ENCODE results near the gene TNN. TPM values are rescaled to one million over a fixed set of nuclear protein-coding genes. Genes with fewer than 3 reads are reported as not detected.

TNN gene
- total RNA-seq, 1 experiment from 2014 or later = not detected

DNA sequence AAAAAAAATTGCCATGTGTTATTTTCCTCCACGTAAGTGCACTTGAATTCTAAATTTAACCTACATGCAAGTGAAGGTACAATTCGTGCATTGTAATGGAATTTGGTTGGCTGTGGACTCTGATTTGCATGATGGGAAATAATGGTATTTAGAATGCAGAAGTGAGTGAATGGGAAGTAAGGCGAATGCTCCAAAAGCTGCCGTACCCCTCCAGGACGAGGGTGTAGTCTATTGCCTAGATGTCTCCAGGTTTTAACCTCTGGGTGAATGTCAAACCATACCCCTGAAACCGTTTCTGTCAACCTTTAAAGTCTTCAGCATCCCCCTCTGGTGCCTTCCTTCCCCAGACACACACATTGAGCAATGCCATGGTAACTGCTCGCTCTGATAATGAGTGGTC is 80.4 kb downstream of the TNN start:
- no TSS peak for BruUV-seq (replicated peaks)
- Mint-ChIP-seq H3K4me1 (ENCODE audit: low read depth, unreplicated experiment) (no peaks in the 10 kb centered on the region), H3K4me3 (ENCODE audit: unreplicated experiment) (no peak overlapping the region), H3K36me3 (ENCODE audit: insufficient read depth, unreplicated experiment) (no peaks in the 10 kb centered on the region), H3K27ac (ENCODE audit: unreplicated experiment) (no peak overlapping the region), H3K27me3 (ENCODE audit: insufficient read depth, unreplicated experiment) (no peaks in the 10 kb centered on the region), H3K9me3 (ENCODE audit: unreplicated experiment) (no peaks in the 10 kb centered on the region)
- ChIA-PET POLR2A (no interaction called here), CTCF (no interaction called here)
- Histone ChIP-seq H3K4me3 (ENCODE audit: low read depth, low read length) (no peak overlapping the region), H3K4me1 (peaks cover 8% of the 10 kb centered on the region; the same call in 1 of the 2 replicates), H3K9me3 (no peaks in the 10 kb centered on the region), H3K27me3 (replicated peaks; ENCODE audit: control insufficient read depth, insufficient read depth, low read length) (no peaks in the 10 kb centered on the region), H3K36me3 (ENCODE audit: control insufficient read depth, insufficient read depth, low read length) (no peaks in the 10 kb centered on the region)
- no peak for TF ChIP-seq CTCF (IDR thresholded peaks at IDR 0.05; ENCODE audit: insufficient read depth in 1 of 2, low read depth in 1 of 2, low read length in 1 of 2, severe bottlenecking in 1 of 2, unreplicated experiment in 1 of 2)
- intact Hi-C loops (cut with micrococcal nuclease; ENCODE audit: unreplicated experiment) = no loop called here
- no peak for DNase-seq

GRCh38 chr1:175150596-175151319 is 83.1 kb downstream of the TNN start:
- H3K9me3 ChIP-seq = no peaks in the 10 kb centered on the region
- H3K27me3 Mint-ChIP-seq (ENCODE audit: insufficient read depth, unreplicated experiment) = peaks cover 6% of the 10 kb centered on the region
- no peaks in the 10 kb centered on the region for H3K27me3 ChIP-seq (replicated peaks; ENCODE audit: control insufficient read depth, insufficient read depth, low read length)
- BruUV-seq (replicated peaks) = no TSS peak
- no peak overlapping the region for H3K4me3 ChIP-seq (ENCODE audit: low read depth, low read length)
- no peak for TF ChIP-seq CTCF (IDR thresholded peaks at IDR 0.05; ENCODE audit: insufficient read depth in 1 of 2, low read depth in 1 of 2, low read length in 1 of 2, severe bottlenecking in 1 of 2, unreplicated experiment in 1 of 2)
- no peaks in the 10 kb centered on the region for H3K36me3 ChIP-seq (ENCODE audit: control insufficient read depth, insufficient read depth, low read length)
- ChIA-PET POLR2A (no interaction called here), CTCF (interaction anchor here (0.5 to 2.0 kb wide), 8 partner anchors 10 to 593 kb away, joined by 3 to 18 read pairs (median 5); partner anchors contain the start of gene TNR)
- no peak overlapping the region for H3K4me3 Mint-ChIP-seq (ENCODE audit: unreplicated experiment)
- H3K36me3 Mint-ChIP-seq (ENCODE audit: insufficient read depth, unreplicated experiment) = no peaks in the 10 kb centered on the region
- peaks cover 8% of the 10 kb centered on the region for H3K4me1 Mint-ChIP-seq (ENCODE audit: low read depth, unreplicated experiment)
- no peak for DNase-seq
- peaks cover 8% of the 10 kb centered on the region for H3K4me1 ChIP-seq
- intact Hi-C loops (cut with micrococcal nuclease; ENCODE audit: unreplicated experiment) = loop anchor here (5.0 kb wide), 4 partner anchors 222 to 1317 kb away; no protein-coding TSS in a partner anchor
- H3K27ac Mint-ChIP-seq (ENCODE audit: unreplicated experiment) = no peak overlapping the region
- no peaks in the 10 kb centered on the region for H3K9me3 Mint-ChIP-seq (ENCODE audit: unreplicated experiment)

GRCh38 chr1:175152006-175152652 is 84.5 kb downstream of the TNN start:
- H3K4me3 Mint-ChIP-seq (ENCODE audit: unreplicated experiment) = no peak overlapping the region
- Histone ChIP-seq H3K9me3 (no peaks in the 10 kb centered on the region), H3K27me3 (replicated peaks; ENCODE audit: control insufficient read depth, insufficient read depth, low read length) (no peaks in the 10 kb centered on the region), H3K36me3 (ENCODE audit: control insufficient read depth, insufficient read depth, low read length) (no peaks in the 10 kb centered on the region), H3K4me1 (no peaks in the 10 kb centered on the region; the same call in 1 of the 2 replicates), H3K4me3 (ENCODE audit: low read depth, low read length) (no peak overlapping the region)
- BruUV-seq (replicated peaks) = no TSS peak
- peak; percentile 54 to 68 for DNase-seq
- peaks cover 8% of the 10 kb centered on the region for H3K4me1 Mint-ChIP-seq (ENCODE audit: low read depth, unreplicated experiment)
- intact Hi-C loops (cut with micrococcal nuclease; ENCODE audit: unreplicated experiment) = loop anchor here (1.0 to 5.0 kb wide), 5 partner anchors 220 to 1315 kb away; partner anchors contain the start of gene TNR
- H3K9me3 Mint-ChIP-seq (ENCODE audit: unreplicated experiment) = no peaks in the 10 kb centered on the region
- no peak overlapping the region for H3K27ac Mint-ChIP-seq (ENCODE audit: unreplicated experiment)
- CTCF ChIA-PET = interaction anchor here (0.6 to 2.0 kb wide), 32 partner anchors 9 to 1694 kb away, joined by 3 to 49 read pairs (median 4); partner anchors contain the start of genes MRPS14 and TNR
- TF ChIP-seq CTCF (IDR thresholded peaks at IDR 0.05; ENCODE audit: insufficient read depth in 1 of 2, low read depth in 1 of 2, low read length in 1 of 2, severe bottlenecking in 1 of 2, unreplicated experiment in 1 of 2) = peak; percentile 90 to 93
- H3K36me3 Mint-ChIP-seq (ENCODE audit: insufficient read depth, unreplicated experiment) = no peaks in the 10 kb centered on the region
- H3K27me3 Mint-ChIP-seq (ENCODE audit: insufficient read depth, unreplicated experiment) = peaks cover 6% of the 10 kb centered on the region
- POLR2A ChIA-PET = no interaction called here
